ENCODE results near the gene ITGB3.

The ITGB3 gene

DNA sequence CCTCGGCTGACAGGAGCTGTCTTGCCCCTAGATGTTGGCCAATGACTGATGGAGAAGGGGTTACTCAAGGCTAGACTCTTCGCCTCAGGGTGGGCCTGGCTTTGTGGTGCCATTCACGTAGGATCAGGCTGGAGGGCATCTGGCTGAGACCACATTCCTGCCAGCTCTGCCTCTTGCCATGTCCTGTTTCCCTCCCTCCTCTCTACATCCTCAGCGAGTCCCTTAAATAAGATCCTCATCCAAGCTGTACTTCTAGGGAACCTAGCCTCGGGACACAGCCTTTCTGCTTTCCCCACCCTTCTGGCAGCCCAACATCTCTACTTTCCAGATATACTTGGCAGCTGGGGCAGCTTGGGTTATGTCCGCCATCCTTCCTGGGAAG is 42.2 kb downstream of the ITGB3 start:
- DNase-seq (ENCODE audit: low read depth), result no peak
- H3K4me3 ChIP-seq (ENCODE audit: low read length), result no peak overlapping the region
- TF ChIP-seq, protein P1, sequence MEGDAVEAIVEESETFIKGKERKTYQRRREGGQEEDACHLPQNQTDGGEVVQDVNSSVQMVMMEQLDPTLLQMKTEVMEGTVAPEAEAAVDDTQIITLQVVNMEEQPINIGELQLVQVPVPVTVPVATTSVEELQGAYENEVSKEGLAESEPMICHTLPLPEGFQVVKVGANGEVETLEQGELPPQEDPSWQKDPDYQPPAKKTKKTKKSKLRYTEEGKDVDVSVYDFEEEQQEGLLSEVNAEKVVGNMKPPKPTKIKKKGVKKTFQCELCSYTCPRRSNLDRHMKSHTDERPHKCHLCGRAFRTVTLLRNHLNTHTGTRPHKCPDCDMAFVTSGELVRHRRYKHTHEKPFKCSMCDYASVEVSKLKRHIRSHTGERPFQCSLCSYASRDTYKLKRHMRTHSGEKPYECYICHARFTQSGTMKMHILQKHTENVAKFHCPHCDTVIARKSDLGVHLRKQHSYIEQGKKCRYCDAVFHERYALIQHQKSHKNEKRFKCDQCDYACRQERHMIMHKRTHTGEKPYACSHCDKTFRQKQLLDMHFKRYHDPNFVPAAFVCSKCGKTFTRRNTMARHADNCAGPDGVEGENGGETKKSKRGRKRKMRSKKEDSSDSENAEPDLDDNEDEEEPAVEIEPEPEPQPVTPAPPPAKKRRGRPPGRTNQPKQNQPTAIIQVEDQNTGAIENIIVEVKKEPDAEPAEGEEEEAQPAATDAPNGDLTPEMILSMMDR (IDR thresholded peaks at IDR 0.05; ENCODE audit: insufficient read depth, low read depth, low read length, missing control alignments), result no peak

DNA sequence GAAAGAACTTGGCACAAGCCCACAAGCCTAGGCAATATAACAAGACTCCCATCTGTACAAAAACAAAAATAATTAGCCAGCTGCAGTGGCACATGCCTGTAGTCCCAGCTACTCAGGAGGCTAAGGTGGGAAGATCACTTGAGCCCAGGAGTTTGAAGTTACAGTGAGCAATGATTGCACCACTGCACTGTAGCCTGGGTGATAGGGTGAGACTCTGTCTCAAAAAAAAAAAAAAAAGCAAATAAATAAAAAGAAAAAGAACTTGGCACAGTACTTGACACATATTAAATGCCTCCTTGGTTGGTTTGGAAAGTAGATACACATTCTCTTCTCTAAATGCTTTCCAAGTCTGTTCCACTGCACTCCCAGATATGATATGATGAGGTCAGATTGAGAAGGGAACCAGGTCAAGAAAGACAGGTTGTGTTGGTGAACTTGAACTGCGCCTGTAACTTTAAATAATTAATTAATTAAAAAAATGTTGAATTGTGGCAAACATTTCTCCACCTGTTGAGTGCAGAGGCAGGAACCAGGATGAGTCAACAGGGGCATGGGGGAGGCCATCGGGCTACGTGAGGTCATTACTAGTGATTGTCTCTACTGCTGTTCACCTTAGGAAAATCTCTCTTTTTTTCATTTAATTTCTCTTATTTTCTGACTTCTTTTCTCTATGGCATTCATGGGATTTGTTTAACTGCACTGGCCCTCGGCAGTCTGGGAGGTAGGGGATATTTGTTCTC is 44.2 kb downstream of the ITGB3 start:
- TF ChIP-seq, protein P1 (IDR thresholded peaks at IDR 0.05; ENCODE audit: insufficient read depth, low read depth, low read length, missing control alignments), result no peak
- no peak overlapping the region for H3K4me3 ChIP-seq (ENCODE audit: low read length)
- no peak for DNase-seq (ENCODE audit: low read depth)

DNA sequence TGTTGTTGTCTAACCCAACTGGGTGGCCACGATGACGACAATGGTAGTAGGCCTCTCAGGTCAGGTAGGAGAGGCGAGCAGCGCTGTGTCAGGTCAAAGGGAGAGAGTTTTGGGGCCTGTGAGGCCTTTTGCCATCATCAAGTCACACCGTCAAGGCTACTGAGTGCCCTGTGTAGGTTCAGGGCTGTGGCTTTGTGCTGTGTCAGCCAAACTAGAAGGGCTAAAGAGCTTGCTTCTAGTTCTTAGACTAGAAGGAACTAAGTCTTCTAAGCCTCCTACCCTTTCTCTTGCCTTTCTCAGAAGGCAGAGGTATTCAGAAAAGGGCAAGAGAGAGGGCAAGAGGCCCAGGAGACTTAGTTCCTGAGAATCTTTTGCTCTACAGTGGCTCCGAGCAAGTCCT is 45.1 kb downstream of the ITGB3 start:
- no peak overlapping the region for H3K4me3 ChIP-seq (ENCODE audit: low read length)
- no peak for DNase-seq (ENCODE audit: low read depth)
- TF ChIP-seq, protein P1 (IDR thresholded peaks at IDR 0.05; ENCODE audit: insufficient read depth, low read depth, low read length, missing control alignments), result no peak

DNA sequence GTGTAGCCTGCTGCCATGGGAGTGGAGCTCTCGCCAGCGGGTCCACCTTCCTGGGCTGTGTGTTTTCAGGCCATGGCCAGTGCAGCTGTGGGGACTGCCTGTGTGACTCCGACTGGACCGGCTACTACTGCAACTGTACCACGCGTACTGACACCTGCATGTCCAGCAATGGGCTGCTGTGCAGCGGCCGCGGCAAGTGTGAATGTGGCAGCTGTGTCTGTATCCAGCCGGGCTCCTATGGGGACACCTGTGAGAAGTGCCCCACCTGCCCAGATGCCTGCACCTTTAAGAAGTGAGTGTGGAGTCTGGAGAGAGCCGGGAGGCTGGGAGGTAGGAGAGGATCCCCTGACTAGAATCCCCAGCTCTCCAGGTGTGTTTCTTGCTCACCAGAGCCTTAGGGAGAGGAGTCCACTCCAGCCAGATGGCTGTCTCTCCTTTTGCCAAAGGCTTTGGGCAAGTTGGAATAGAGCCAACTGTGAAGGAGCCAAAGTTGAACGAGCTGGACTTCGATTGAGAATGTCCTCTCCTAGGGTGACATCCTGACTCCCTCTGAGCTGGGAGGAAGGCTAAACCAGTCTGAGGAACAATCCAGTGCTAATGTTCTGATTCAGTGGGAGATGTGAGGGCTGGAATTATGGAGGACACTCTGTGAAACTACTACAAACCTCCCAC is 45.7 kb downstream of the ITGB3 start:
- DNase-seq (ENCODE audit: low read depth), result no peak
- H3K4me3 ChIP-seq (ENCODE audit: low read length), result no peak overlapping the region
- TF ChIP-seq, protein P1 (IDR thresholded peaks at IDR 0.05; ENCODE audit: insufficient read depth, low read depth, low read length, missing control alignments), result no peak

DNA sequence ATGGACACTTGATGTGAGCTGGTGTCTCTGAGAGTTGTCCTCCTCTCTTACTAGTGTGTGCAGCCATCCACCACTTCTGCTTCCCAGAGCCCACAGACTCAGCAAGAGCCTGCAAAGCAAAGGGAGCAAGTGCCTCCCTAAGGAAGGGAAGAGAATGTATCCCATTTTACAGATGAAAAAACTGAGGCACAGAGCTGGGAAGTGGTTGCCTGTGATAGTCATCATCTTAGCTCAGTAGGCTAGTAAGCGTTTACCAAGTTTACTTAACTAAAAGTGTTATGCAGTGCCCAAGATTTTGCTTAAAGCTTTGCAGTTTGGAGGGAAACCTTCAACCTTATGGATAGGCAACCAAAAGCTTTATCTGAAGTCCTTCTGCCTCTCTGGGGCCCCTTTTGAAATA is 47.1 kb downstream of the ITGB3 start:
- no peak overlapping the region for H3K4me3 ChIP-seq (ENCODE audit: low read length)
- TF ChIP-seq, protein P1 (IDR thresholded peaks at IDR 0.05; ENCODE audit: insufficient read depth, low read depth, low read length, missing control alignments), result no peak
- no peak for DNase-seq (ENCODE audit: low read depth)

DNA sequence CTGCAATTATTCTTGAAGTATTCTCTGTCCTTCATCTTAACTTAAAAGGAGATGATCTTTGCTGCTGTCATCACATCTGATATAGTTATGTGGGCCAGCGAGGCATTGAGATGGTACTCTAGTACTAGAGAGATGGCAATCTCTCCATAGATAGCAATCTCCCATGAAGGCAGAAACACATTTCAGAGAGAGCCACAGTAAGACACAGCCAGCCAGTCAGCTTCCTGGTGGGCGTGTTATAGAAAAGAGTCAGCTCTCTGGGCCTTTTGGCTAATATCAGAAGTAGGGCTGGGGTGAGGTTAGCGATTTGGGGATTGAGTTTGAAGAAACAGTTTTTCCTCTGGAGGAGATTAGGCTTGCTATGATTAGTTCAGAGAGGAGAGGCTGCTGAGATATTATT is 47.5 kb downstream of the ITGB3 start:
- no peak for DNase-seq (ENCODE audit: low read depth)
- TF ChIP-seq, protein P1 (IDR thresholded peaks at IDR 0.05; ENCODE audit: insufficient read depth, low read depth, low read length, missing control alignments), result no peak

More for the DNA sequence above, 47.5 kb downstream of the ITGB3 start:
- no peak overlapping the region for H3K4me3 ChIP-seq (ENCODE audit: low read length)
